HEK293T (cell line): ENCODE data around the gene DCUN1D2.

Source experiments
- CTCF ChIA-PET: fragments of 350-600 bp; formaldehyde crosslinking; extraction: SDS; loops from one replicate; lab custom pipeline; 2021; ENCODE audit warnings: antibody characterized with exemption, inconsistent platforms; lab: Yijun Ruan, JAX
- POLR2A ChIA-PET: fragments of 350-600 bp; formaldehyde crosslinking; extraction: SDS; loops from one replicate; lab custom pipeline; 2020; ENCODE audit warnings: antibody characterized with exemption, inconsistent platforms; lab: Yijun Ruan, JAX
- DNase-seq: peaks from one replicate; pipeline ENCODE4 v3.0.0; 2012; ENCODE audit warnings: mixed read lengths; ENCODE audit errors: extremely low spot score
- ARNT ChIP-seq: fragments of 450-650 bp; IDR thresholded peaks from 2 replicates; pipeline ENCODE4 v1.6.1; 2017; ENCODE audit warnings: mild to moderate bottlenecking
- BHLHE40 ChIP-seq: fragments of 450-650 bp; IDR thresholded peaks from 2 replicates; pipeline ENCODE4 v1.6.1; 2016; ENCODE audit warnings: mild to moderate bottlenecking, moderate library complexity, borderline replicate concordance
- CTBP1 ChIP-seq: fragments of 450-650 bp; IDR thresholded peaks from 2 replicates; pipeline ENCODE4 v1.6.1; 2016; ENCODE audit warnings: borderline replicate concordance
- ELF4 ChIP-seq: fragments of 450-650 bp; IDR thresholded peaks from 2 replicates; pipeline ENCODE4 v1.6.1; 2017; ENCODE audit warnings: antibody characterized with exemption
- FOXA1 ChIP-seq: fragments of 450-650 bp; IDR thresholded peaks from 2 replicates; pipeline ENCODE4 v1.6.1; 2016; ENCODE audit warnings: mild to moderate bottlenecking
- FOXK2 ChIP-seq: fragments of 450-650 bp; IDR thresholded peaks from 2 replicates; pipeline ENCODE4 v1.6.1; 2016; ENCODE audit warnings: mild to moderate bottlenecking
- FOXM1 ChIP-seq: fragments of 450-650 bp; IDR thresholded peaks from 2 replicates; pipeline ENCODE4 v1.6.1; 2017; ENCODE audit warnings: mild to moderate bottlenecking, borderline replicate concordance
- HDGF ChIP-seq: fragments of 450-650 bp; IDR thresholded peaks from 2 replicates; pipeline ENCODE4 v1.6.1; 2017; ENCODE audit warnings: antibody characterized with exemption, borderline replicate concordance
- L3MBTL2 ChIP-seq: fragments of 450-650 bp; conservative IDR thresholded peaks from 2 replicates; pipeline ENCODE4 v1.6.1; 2016; ENCODE audit warnings: mild to moderate bottlenecking
- LEF1 ChIP-seq: fragments of 450-650 bp; IDR thresholded peaks from 2 replicates; pipeline ENCODE4 v1.6.1; 2017; ENCODE audit warnings: mild to moderate bottlenecking, borderline replicate concordance
- NFRKB ChIP-seq: fragments of 450-650 bp; IDR thresholded peaks from 2 replicates; pipeline ENCODE4 v1.6.1; 2016; ENCODE audit warnings: mild to moderate bottlenecking, moderate library complexity
- PKNOX1 ChIP-seq: fragments of 450-650 bp; IDR thresholded peaks from 2 replicates; pipeline ENCODE4 v1.6.1; 2016
- SP1 ChIP-seq: fragments of 450-650 bp; IDR thresholded peaks from 2 replicates; pipeline ENCODE4 v1.6.1; 2017
- SUZ12 ChIP-seq: fragments of 450-650 bp; IDR thresholded peaks from 2 replicates; pipeline ENCODE4 v1.6.1; 2016; ENCODE audit warnings: mild to moderate bottlenecking
- TARDBP ChIP-seq: fragments of 450-650 bp; IDR thresholded peaks from 2 replicates; pipeline ENCODE4 v1.6.1; 2016
- ZNF384 ChIP-seq: fragments of 450-650 bp; IDR thresholded peaks from 2 replicates; pipeline ENCODE4 v1.6.1; 2016

DCUN1D2 gene

GRCh38 chr13:113508521-113509254 lies 18.2 kb upstream of the DCUN1D2 start:
- TF ChIP-seq SP1 (no peak), FOXM1 (no peak), TARDBP (no peak), NFRKB (no peak), FOXA1 (no peak), CTBP1 (no peak), ZNF384 (no peak), FOXK2 (no peak), BHLHE40 (no peak), HDGF (no peak), ELF4 (no peak), ARNT (no peak), PKNOX1 (no peak)
- no peak for DNase-seq

GRCh38 chr13:113507505-113508345 lies 17.2 kb upstream of the DCUN1D2 start:
- DNase-seq, result no peak
- ChIA-PET POLR2A (interaction anchor here (1.6 kb wide), 1 partner anchor 14 kb away, joined by 6 read pairs; no protein-coding TSS in a partner anchor), CTCF (no interaction called here)
- TF ChIP-seq ELF4, result no peak
- TF ChIP-seq FOXM1, result no peak
- TF ChIP-seq SUZ12, result no peak
- no peak for TF ChIP-seq LEF1
- no peak for TF ChIP-seq HDGF
- no peak for TF ChIP-seq ARNT
- TF ChIP-seq CTBP1, result no peak
- no peak for TF ChIP-seq L3MBTL2
- TF ChIP-seq BHLHE40, result no peak

More at GRCh38 chr13:113508521-113509254, 18.2 kb upstream of the DCUN1D2 start:
- ChIA-PET POLR2A (interaction anchor here (1.6 kb wide), 1 partner anchor 15 kb away, joined by 6 read pairs; no protein-coding TSS in a partner anchor), CTCF (no interaction called here)

GRCh38 chr13:113506871-113507388 lies 16.4 kb upstream of the DCUN1D2 start:
- ChIA-PET CTCF (no interaction called here), POLR2A (no interaction called here)
- TF ChIP-seq ZNF384 (no peak), CTBP1 (no peak), LEF1 (no peak), SP1 (no peak), FOXK2 (no peak), ELF4 (no peak), PKNOX1 (no peak), FOXA1 (no peak), TARDBP (no peak), L3MBTL2 (no peak), HDGF (no peak), NFRKB (no peak), BHLHE40 (no peak), FOXM1 (no peak), SUZ12 (no peak)
- DNase-seq, result no peak

GRCh38 chr13:113506025-113506685 lies 15.6 kb upstream of the DCUN1D2 start:
- ChIA-PET POLR2A (interaction anchor here (0.8 kb wide), 1 partner anchor 18 kb away, joined by 3 read pairs; no protein-coding TSS in a partner anchor), CTCF (no interaction called here)
- DNase-seq, result peak; percentile 6
- no peak for TF ChIP-seq LEF1
- no peak for TF ChIP-seq FOXM1
- no peak for TF ChIP-seq CTBP1
- TF ChIP-seq TARDBP, result no peak
- no peak for TF ChIP-seq ZNF384
- no peak for TF ChIP-seq L3MBTL2
- no peak for TF ChIP-seq NFRKB
- TF ChIP-seq ARNT, result no peak
- TF ChIP-seq FOXK2, result no peak
- no peak for TF ChIP-seq HDGF
- no peak for TF ChIP-seq FOXA1
- TF ChIP-seq SUZ12, result no peak
- no peak for TF ChIP-seq BHLHE40

GRCh38 chr13:113502686-113503085 lies 12.2 kb upstream of the DCUN1D2 start:
- POLR2A ChIA-PET, result no interaction called here
- TF ChIP-seq L3MBTL2 (no peak), LEF1 (no peak), HDGF (no peak), TARDBP (no peak), SP1 (no peak), FOXM1 (no peak), NFRKB (no peak), BHLHE40 (no peak), ZNF384 (no peak), ELF4 (no peak), FOXA1 (no peak), FOXK2 (no peak), PKNOX1 (no peak), SUZ12 (no peak), ARNT (no peak), CTBP1 (no peak)
- CTCF ChIA-PET, result no interaction called here
- DNase-seq, result no peak
